PC-3 (cell line): ENCODE measurements around the gene COL9A3. TPM values are rescaled to one million over a fixed set of nuclear protein-coding genes. Genes with fewer than 3 reads are reported as not detected.

Experiments used
- ATAC-seq: fragments of 200-7000 bp; cut with Tn5 transposase; 2 replicates; pipeline ENCODE4 v1.9.1; 2020; ENCODE audit warnings: mild to moderate bottlenecking, moderate library complexity
- BruUV-seq: library from RNA; stranded (reverse); fragments of 400-500 nt; replicated peaks from 2 replicates; lab custom pipeline; 2021; lab: Mats Ljungman, UMichigan
- CTCF ChIA-PET: fragments of 300-600 bp; sonication (Branson Sonifier 250); formaldehyde crosslinking; loops from one replicate; lab custom pipeline; 2022; ENCODE audit warnings: antibody characterized with exemption; lab: Charles Lee
- POLR2A ChIA-PET: fragments of 300-600 bp; sonication (Branson Sonifier 250); formaldehyde crosslinking; loops from one replicate; lab custom pipeline; 2022; ENCODE audit warnings: antibody characterized with exemption; ENCODE audit not compliant: unreplicated experiment; lab: Charles Lee
- DNase-seq: peaks from one replicate; pipeline ENCODE4 v3.0.0-alpha.2; 2015
- H2AFZ ChIP-seq: fragments of 300-600 bp; sonication (generic); 2 replicates; pipeline ENCODE4 v1.6.0; 2016; ENCODE audit warnings: antibody characterized with exemption, low read length
- H3F3A ChIP-seq: fragments of 300-600 bp; sonication (generic); one replicate; pipeline ENCODE4 v1.6.0; 2017; ENCODE audit warnings: antibody characterized with exemption, low read length, control low read depth, mild to moderate bottlenecking; ENCODE audit not compliant: unreplicated experiment
- H3K27ac ChIP-seq: fragments of 300-600 bp; sonication (generic); 2 replicates; pipeline ENCODE4 v1.5.1; 2016; ENCODE audit warnings: mild to moderate bottlenecking, low read length
- H3K27me3 ChIP-seq: fragments of 300-600 bp; sonication (generic); 2 replicates; pipeline ENCODE4 v1.6.1; 2016; ENCODE audit warnings: low read length, mixed read lengths
- H3K36me3 ChIP-seq: fragments of 300-600 bp; sonication (generic); 2 replicates; pipeline ENCODE4 v1.6.1; 2016; ENCODE audit warnings: low read depth, mixed run types, low read length, mixed read lengths
- H3K4me1 ChIP-seq: fragments of 300-600 bp; sonication (generic); 2 replicates; pipeline ENCODE4 v1.5.1; 2016; ENCODE audit warnings: low read length; ENCODE audit not compliant: insufficient read depth
- H3K4me2 ChIP-seq: fragments of 300-600 bp; sonication (generic); 2 replicates; pipeline ENCODE4 v1.6.0; 2016; ENCODE audit warnings: low read length
- H3K4me3 ChIP-seq: fragments of 300-600 bp; sonication (generic); 2 replicates; pipeline ENCODE4 v1.5.1; 2016; ENCODE audit warnings: mild to moderate bottlenecking, low read length, mixed read lengths
- H3K79me2 ChIP-seq: fragments of 300-600 bp; sonication (generic); 2 replicates; pipeline ENCODE4 v1.6.1; 2017; ENCODE audit warnings: low read length, mixed read lengths
- H3K9ac ChIP-seq: fragments of 300-600 bp; sonication (generic); 2 replicates; pipeline ENCODE4 v1.6.0; 2016; ENCODE audit warnings: mild to moderate bottlenecking, low read length
- H3K9me2 ChIP-seq: fragments of 300-600 bp; sonication (generic); replicated peaks from 2 replicates; pipeline ENCODE4 v1.6.1; 2016; ENCODE audit warnings: mixed run types, low read length, mixed read lengths
- H3K9me3 ChIP-seq: fragments of 300-600 bp; sonication (generic); 2 replicates; pipeline ENCODE4 v1.6.1; 2016; ENCODE audit warnings: low read length, mixed read lengths
- H4K20me1 ChIP-seq: fragments of 300-600 bp; sonication (generic); 2 replicates; pipeline ENCODE4 v1.6.1; 2016; ENCODE audit warnings: low read length, mixed read lengths
- CTCF ChIP-seq: fragments of 300-600 bp; sonication (generic); conservative IDR thresholded peaks from 2 replicates; pipeline ENCODE4 v1.5.1; 2017; ENCODE audit warnings: antibody characterized with exemption, low read depth, mild to moderate bottlenecking, low read length
- EZH2 ChIP-seq: fragments of 300-600 bp; sonication (generic); IDR thresholded peaks from one replicate; pipeline ENCODE4 v1.6.1; 2017; ENCODE audit warnings: antibody characterized with exemption, mild to moderate bottlenecking, low read length; ENCODE audit not compliant: unreplicated experiment
- EZH2phosphoT487 ChIP-seq: fragments of 300-600 bp; sonication (generic); IDR thresholded peaks from 2 replicates; pipeline ENCODE4 v1.6.1; 2018; ENCODE audit warnings: mild to moderate bottlenecking, antibody characterized with exemption, low read length, borderline replicate concordance
- intact Hi-C: fragments of 100-400 bp; cut with micrococcal nuclease; formaldehyde crosslinking; loops from 2 replicates; pipeline ENCODE4 v1.9.0; 2023
- total RNA-seq: library from RNA; depleted of rRNA; stranded (reverse); fragments of >200 nt; gene quantifications from 2 replicates; pipeline ENCODE4 v1.2.3, GENCODE V29; 2014

COL9A3 gene
- total RNA-seq, 1 experiment from 2014 or later = 14.3 TPM

- H3K4me1 ChIP-seq = peaks cover 6% of the 10 kb centered on the region; the same call in 1 of the 2 replicates
- intact Hi-C loops = loop anchor here (1.0 kb wide), 1 partner anchor 12 kb away; no protein-coding TSS in a partner anchor
- ATAC-seq = peak; percentile 98
- H3F3A ChIP-seq = peaks cover 10% of the 10 kb centered on the region
- H3K27ac ChIP-seq = peak overlapping the region; percentile 23; the same call in 1 of the 2 replicates
- TF ChIP-seq CTCF (peak; percentile 69), EZH2phosphoT487 (no peak), EZH2 (no peak)
- no peak overlapping the region for H3K9ac ChIP-seq
- no peaks in the 10 kb centered on the region for H3K27me3 ChIP-seq
- H2AFZ ChIP-seq = peak overlapping the region; percentile 75
- CTCF ChIA-PET = interaction anchor here (0.6 to 1.2 kb wide), 9 partner anchors 12 to 253 kb away, joined by 3 to 10 read pairs (median 4); partner anchors contain the start of gene TCFL5
- no peaks in the 10 kb centered on the region for H3K79me2 ChIP-seq
- no peaks in the 10 kb centered on the region for H3K9me2 ChIP-seq
- DNase-seq = peak; percentile 87
- no peaks in the 10 kb centered on the region for H3K36me3 ChIP-seq
- TSS peak; percentile 56 for BruUV-seq
- POLR2A ChIA-PET = interaction anchor here (0.5 to 0.7 kb wide), 5 partner anchors 26 to 974 kb away, joined by 3 to 6 read pairs (median 3); partner anchors contain the start of gene GID8
- H3K4me2 ChIP-seq = peak overlapping the region; percentile 67
- H4K20me1 ChIP-seq = no peaks in the 10 kb centered on the region
- H3K4me3 ChIP-seq = no peak overlapping the region; the same call in 1 of the 2 replicates
- H3K9me3 ChIP-seq = no peaks in the 10 kb centered on the region
These were observed 58.8 kb downstream of the COL9A3 start for GRCh38 chr20:62875419-62876361.

- no peaks in the 10 kb centered on the region for H3K79me2 ChIP-seq
- peaks cover 6% of the 10 kb centered on the region; the same call in 1 of the 2 replicates for H3K4me1 ChIP-seq
- no peak overlapping the region for H3K4me3 ChIP-seq
- intact Hi-C loops = no loop called here
- no peak overlapping the region for H3K4me2 ChIP-seq
- no peaks in the 10 kb centered on the region for H3K9me3 ChIP-seq
- no peaks in the 10 kb centered on the region for H3K27me3 ChIP-seq
- ATAC-seq = no peak
- CTCF ChIA-PET = no interaction called here
- H3F3A ChIP-seq = peaks cover 10% of the 10 kb centered on the region
- no peak overlapping the region for H3K27ac ChIP-seq
- no peaks in the 10 kb centered on the region for H3K36me3 ChIP-seq
- H2AFZ ChIP-seq = no peak overlapping the region
- no TSS peak for BruUV-seq
- no peaks in the 10 kb centered on the region for H3K9me2 ChIP-seq
- no peak for DNase-seq
- H3K9ac ChIP-seq = no peak overlapping the region
- TF ChIP-seq EZH2 = no peak
- no peak for TF ChIP-seq EZH2phosphoT487
- no peak for TF ChIP-seq CTCF
- no peaks in the 10 kb centered on the region for H4K20me1 ChIP-seq
- POLR2A ChIA-PET = no interaction called here
These were observed 59.7 kb downstream of the COL9A3 start for GRCh38 chr20:62876501-62876901.
